Large intestine (tissue), 3 donors: ENCODE measurements around the gene FOXL1. TPM values are rescaled to one million over a fixed set of nuclear protein-coding genes. Genes with fewer than 3 reads are reported as not detected.

Experiments
- DNase-seq, 2 donors: peaks; one replicate each; pipeline versions ENCODE4 v3.0.0 to v3.0.0-alpha.2; 2013
- H3K27ac ChIP-seq: one replicate; pipeline ENCODE4 v1.5.1; 2013; ENCODE audit warnings: low read length
- H3K27me3 ChIP-seq: 2 replicates; pipeline ENCODE4 v1.6.1; 2013; ENCODE audit warnings: low read length; ENCODE audit not compliant: control insufficient read depth, insufficient read depth
- H3K36me3 ChIP-seq: 2 replicates; pipeline ENCODE4 v1.6.1; 2013; ENCODE audit warnings: low read length; ENCODE audit not compliant: control insufficient read depth, insufficient read depth
- H3K4me1 ChIP-seq: one replicate; pipeline ENCODE4 v1.6.1; 2013; ENCODE audit warnings: low read length; ENCODE audit not compliant: control insufficient read depth, insufficient read depth
- H3K4me3 ChIP-seq: one replicate; pipeline ENCODE4 v1.5.1; 2013; ENCODE audit warnings: low read length
- H3K9me3 ChIP-seq: one replicate; pipeline ENCODE4 v1.6.1; 2013; ENCODE audit warnings: mild to moderate bottlenecking, low read depth, low read length, moderate library complexity; ENCODE audit not compliant: control insufficient read depth
- WGBS: methylation state at CpG from one replicate; pipeline ENCODE4 v1.1.5; 2013; ENCODE audit warnings: low lambda C conversion rate; ENCODE audit not compliant: insufficient coverage; 5-methylcytosine and 5-hydroxymethylcytosine counted together
- polyA plus RNA-seq: library from polyadenylated mRNA; unstranded; fragments of 120-200 nt; gene quantifications from one replicate; pipeline ENCODE4 v1.2.1, GENCODE V29; 2013

The FOXL1 gene
- polyA plus RNA-seq, 1 donor, result 5.1 TPM

- H3K36me3 ChIP-seq, result no peaks in the 10 kb centered on the region
- peaks cover 4% of the 10 kb centered on the region for H3K9me3 ChIP-seq
- DNase-seq, result peak in 1 of 2 donors; percentile 26
- H3K4me1 ChIP-seq, result peaks cover 2% of the 10 kb centered on the region
- no peak overlapping the region for H3K4me3 ChIP-seq
- no CpG with 5 or more reads among the region's 116 CpGs for WGBS
- no peak overlapping the region for H3K27ac ChIP-seq
- peaks cover 84% of the 10 kb centered on the region for H3K27me3 ChIP-seq
Measured at GRCh38 chr16:86567701-86568581, 10.4 kb upstream of the FOXL1 start.

GRCh38 chr16:86568677-86569623 lies 9.4 kb upstream of the FOXL1 start:
- WGBS, result 0% methylated on average over 1 of the region's 33 CpGs
- H3K27ac ChIP-seq, result no peak overlapping the region
- peaks cover 90% of the 10 kb centered on the region for H3K27me3 ChIP-seq
- H3K36me3 ChIP-seq, result no peaks in the 10 kb centered on the region
- H3K9me3 ChIP-seq, result peaks cover 4% of the 10 kb centered on the region
- no peak overlapping the region for H3K4me3 ChIP-seq
- no peak for DNase-seq
- peaks cover 2% of the 10 kb centered on the region for H3K4me1 ChIP-seq

DNA sequence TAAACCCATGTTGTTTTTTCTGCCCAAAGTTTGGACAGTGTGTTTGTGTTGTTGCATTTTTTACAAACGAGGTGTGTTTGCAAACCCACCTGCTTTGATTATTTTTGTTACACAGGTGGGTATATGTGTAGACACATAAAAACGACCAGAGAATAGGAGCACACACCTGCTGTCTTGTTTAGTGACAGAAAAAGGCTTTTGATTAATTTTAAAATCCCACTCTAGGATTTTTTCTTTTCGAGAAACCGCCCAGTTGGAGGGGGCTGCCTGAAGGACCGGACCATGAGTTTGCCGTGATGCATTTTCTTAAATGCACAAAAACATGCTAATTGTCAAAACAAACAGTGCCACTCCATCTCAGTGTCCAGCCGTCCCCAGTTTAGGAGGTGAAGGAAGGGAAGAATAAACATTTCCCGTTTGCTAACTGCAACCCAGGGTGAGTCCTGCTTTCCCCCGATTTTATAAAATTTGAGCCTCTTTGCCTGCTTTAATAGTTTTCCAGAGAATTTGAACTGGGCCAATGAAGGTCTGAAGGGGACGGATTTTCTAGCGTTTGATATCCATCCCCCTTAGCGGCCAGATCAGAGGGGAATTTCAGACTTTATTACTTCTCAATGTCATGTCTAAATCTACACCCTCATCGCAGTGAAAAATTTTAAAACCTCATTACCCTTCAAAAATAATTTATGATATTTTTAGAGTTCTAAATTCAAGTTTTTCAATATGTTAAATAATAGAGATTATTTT lies 8.5 kb upstream of the FOXL1 start:
- no peak overlapping the region for H3K4me3 ChIP-seq
- H3K9me3 ChIP-seq, result peaks cover 4% of the 10 kb centered on the region
- peaks cover 90% of the 10 kb centered on the region for H3K27me3 ChIP-seq
- DNase-seq, result no peak
- H3K36me3 ChIP-seq, result no peaks in the 10 kb centered on the region
- no CpG with 5 or more reads among the region's 13 CpGs for WGBS
- H3K4me1 ChIP-seq, result no peaks in the 10 kb centered on the region
- no peak overlapping the region for H3K27ac ChIP-seq

DNA sequence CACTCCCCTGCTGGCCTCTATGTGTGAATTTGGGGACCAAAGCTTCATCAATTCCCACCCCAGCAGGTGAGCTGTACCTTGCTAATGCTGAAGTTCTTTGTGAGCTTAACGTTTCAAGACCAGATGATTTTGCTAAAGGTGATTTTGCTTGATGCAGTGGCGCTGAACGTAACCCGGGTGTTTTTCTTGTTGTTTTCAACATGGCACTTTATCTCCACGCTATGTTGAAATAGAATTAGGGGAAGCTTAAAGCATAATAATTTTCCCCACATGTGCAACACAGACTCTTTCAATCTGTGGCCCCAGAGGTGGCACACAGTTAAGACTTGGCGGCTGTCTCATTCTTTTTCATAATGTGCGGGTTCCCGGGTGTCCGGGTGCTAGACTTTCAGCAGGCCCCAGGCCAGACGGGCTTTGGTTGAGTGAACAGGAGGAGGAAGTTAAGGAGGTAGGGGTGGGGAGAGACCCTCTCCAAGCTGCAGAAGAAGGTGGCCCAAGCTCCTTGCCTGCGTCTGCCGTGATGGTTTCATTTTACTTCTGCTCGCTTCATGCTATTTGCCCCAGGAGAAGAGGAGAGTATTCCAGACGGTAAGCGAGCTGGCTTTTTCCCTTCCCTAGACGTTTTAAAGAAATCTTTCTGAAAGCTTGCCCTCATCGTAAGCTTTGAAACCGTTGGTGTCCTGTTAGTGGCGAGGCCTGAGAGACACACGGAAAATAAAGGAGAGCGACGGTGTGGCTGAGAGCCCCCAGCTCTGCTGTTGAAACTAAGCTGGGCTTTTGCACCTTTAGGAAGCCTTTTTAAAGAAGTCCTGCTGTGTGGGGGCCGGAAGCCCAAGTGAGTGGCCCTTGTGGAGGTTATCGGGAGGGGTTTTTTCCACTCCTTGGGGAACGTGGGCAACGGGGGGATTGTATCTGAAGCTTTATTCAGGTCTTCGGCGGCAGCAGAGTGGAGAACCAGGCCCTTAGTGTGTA lies 7.5 kb upstream of the FOXL1 start:
- no peaks in the 10 kb centered on the region for H3K36me3 ChIP-seq
- no peaks in the 10 kb centered on the region for H3K4me1 ChIP-seq
- H3K27me3 ChIP-seq, result peaks cover 90% of the 10 kb centered on the region
- no CpG with 5 or more reads among the region's 28 CpGs for WGBS
- H3K4me3 ChIP-seq, result no peak overlapping the region
- no peak overlapping the region for H3K27ac ChIP-seq
- H3K9me3 ChIP-seq, result peaks cover 4% of the 10 kb centered on the region
- no peak for DNase-seq

GRCh38 chr16:86571530-86571915 lies 6.8 kb upstream of the FOXL1 start:
- Histone ChIP-seq H3K36me3 (no peaks in the 10 kb centered on the region), H3K4me3 (no peak overlapping the region), H3K27me3 (peaks cover 90% of the 10 kb centered on the region), H3K4me1 (no peaks in the 10 kb centered on the region), H3K27ac (no peak overlapping the region), H3K9me3 (peaks cover 7% of the 10 kb centered on the region)
- no CpG with 5 or more reads among the region's 10 CpGs for WGBS
- DNase-seq, result no peak

DNA sequence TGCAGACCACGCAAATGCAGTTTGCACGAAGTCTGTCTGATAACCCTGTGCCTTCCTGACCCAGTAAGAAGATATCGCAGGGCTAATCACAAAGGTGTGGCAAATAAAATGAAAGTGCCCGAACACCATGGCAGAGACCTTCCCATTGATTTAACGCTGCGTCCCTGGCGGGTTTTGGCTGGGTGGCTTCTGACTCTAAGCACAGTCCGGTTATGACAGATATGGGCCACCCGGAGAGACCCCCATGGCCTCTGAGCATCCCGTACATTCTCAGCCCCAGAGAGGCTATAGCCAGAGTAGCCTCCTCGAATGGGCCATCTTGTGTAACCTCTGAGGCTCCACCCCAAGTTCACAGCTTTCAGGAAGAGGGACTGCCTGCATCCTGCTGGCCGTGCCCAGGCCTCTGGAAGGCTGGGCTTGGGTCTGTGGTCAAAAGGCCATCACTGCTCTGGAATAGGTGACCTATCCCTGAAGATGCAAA lies 6.3 kb upstream of the FOXL1 start:
- no peak overlapping the region for H3K4me3 ChIP-seq
- no peaks in the 10 kb centered on the region for H3K4me1 ChIP-seq
- no CpG with 5 or more reads among the region's 12 CpGs for WGBS
- H3K27me3 ChIP-seq, result peaks cover 93% of the 10 kb centered on the region
- no peaks in the 10 kb centered on the region for H3K36me3 ChIP-seq
- peaks cover 7% of the 10 kb centered on the region for H3K9me3 ChIP-seq
- no peak overlapping the region for H3K27ac ChIP-seq
- no peak for DNase-seq

DNA sequence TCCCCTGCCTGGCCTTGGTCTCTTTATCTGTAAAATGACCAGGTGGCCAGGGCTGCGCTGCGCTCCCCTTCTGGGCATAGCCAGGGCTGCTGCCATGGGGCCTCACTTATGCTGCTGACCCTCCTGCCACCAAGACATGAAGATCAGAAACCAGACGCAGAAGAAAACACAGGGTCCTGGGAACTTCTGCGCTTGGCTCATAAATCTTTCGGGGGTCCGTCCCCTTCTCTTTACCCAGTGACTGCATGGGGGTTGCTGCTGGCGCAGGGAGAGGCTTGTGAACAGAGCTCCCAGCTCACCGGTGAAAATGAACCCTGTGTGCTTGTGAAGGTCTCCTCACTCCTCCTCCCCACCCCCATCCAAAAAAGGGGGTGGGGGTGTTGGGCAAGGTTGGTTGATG lies 5.7 kb upstream of the FOXL1 start:
- Histone ChIP-seq H3K27me3 (peaks cover 93% of the 10 kb centered on the region), H3K9me3 (peaks cover 4% of the 10 kb centered on the region), H3K27ac (no peak overlapping the region), H3K36me3 (no peaks in the 10 kb centered on the region), H3K4me3 (no peak overlapping the region), H3K4me1 (no peaks in the 10 kb centered on the region)
- DNase-seq, result no peak
- WGBS, result no CpG with 5 or more reads among the region's 8 CpGs

DNA sequence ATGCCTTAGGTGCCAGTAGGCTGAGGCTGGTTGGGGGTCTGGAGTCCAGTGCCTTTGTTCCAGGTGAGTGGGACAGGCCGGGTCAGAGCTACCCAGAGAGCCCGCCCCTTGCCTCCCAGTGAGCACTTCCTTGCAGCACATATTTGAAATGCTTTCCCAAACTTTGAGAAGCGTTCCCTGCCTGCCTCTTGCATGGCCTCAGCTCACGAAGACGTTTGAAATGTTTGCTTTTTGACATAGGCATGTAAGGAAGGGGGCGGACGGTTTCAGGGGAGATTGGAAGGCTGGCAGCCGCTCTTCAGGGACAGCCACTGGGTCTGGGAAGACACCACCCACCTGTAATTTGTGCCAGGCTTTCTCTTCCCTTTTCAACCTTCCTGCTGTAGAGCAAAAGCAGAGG lies 5.1 kb upstream of the FOXL1 start:
- Histone ChIP-seq H3K9me3 (peaks cover 4% of the 10 kb centered on the region), H3K36me3 (no peaks in the 10 kb centered on the region), H3K4me1 (no peaks in the 10 kb centered on the region), H3K27me3 (peaks cover 97% of the 10 kb centered on the region), H3K27ac (no peak overlapping the region), H3K4me3 (no peak overlapping the region)
- WGBS, result no CpG with 5 or more reads among the region's 8 CpGs
- no peak for DNase-seq
